MCF 10A (cell line): Measurements from ENCODE around the gene RXYLT1. TPM values are rescaled to one million over a fixed set of nuclear protein-coding genes. Genes with fewer than 3 reads are reported as not detected.

Experiments
- BruUV-seq: library from RNA; stranded (reverse); fragments of 400-500 nt; replicated peaks from 2 replicates; lab custom pipeline; 2021; lab: Mats Ljungman, UMichigan
- CTCF ChIA-PET: fragments of 300-600 bp; sonication (Branson Sonifier 250); formaldehyde crosslinking; extraction: SDS; loops from one replicate; lab custom pipeline; 2021; ENCODE audit warnings: antibody characterized with exemption, inconsistent platforms; lab: Yijun Ruan, JAX
- POLR2A ChIA-PET: fragments of 300-600, 350-650 bp; sonication (Branson Sonifier 250); formaldehyde crosslinking; extraction: SDS; loops from one replicate; lab custom pipeline; 2020; ENCODE audit warnings: antibody characterized with exemption, inconsistent platforms; lab: Yijun Ruan, JAX
- DNase-seq: peaks from one replicate; pipeline ENCODE4 v3.0.0-alpha.2; 2018; ENCODE audit not compliant: unreplicated experiment
- H3K27ac Mint-ChIP-seq: one replicate; pipeline ENCODE4 v1.8.0; 2022; ENCODE audit warnings: mild to moderate bottlenecking, low read depth, mixed read lengths; ENCODE audit not compliant: unreplicated experiment
- H3K27me3 Mint-ChIP-seq: one replicate; pipeline ENCODE4 v1.8.0; 2022; ENCODE audit warnings: mixed read lengths; ENCODE audit not compliant: insufficient read depth, unreplicated experiment
- H3K36me3 Mint-ChIP-seq: one replicate; pipeline ENCODE4 v1.8.0; 2022; ENCODE audit warnings: mild to moderate bottlenecking, moderate library complexity, mixed read lengths; ENCODE audit not compliant: insufficient read depth, unreplicated experiment
- H3K4me1 Mint-ChIP-seq: one replicate; pipeline ENCODE4 v1.8.0; 2022; ENCODE audit warnings: mixed read lengths; ENCODE audit not compliant: insufficient read depth, unreplicated experiment
- H3K4me3 Mint-ChIP-seq: one replicate; pipeline ENCODE4 v1.8.0; 2022; ENCODE audit warnings: mild to moderate bottlenecking, moderate library complexity, mixed read lengths; ENCODE audit not compliant: unreplicated experiment
- H3K9me3 Mint-ChIP-seq: one replicate; pipeline ENCODE4 v1.8.0; 2022; ENCODE audit warnings: mixed read lengths; ENCODE audit not compliant: unreplicated experiment
- intact Hi-C: fragments of 100-400 bp; cut with micrococcal nuclease; formaldehyde crosslinking; loops from 2 replicates; pipeline ENCODE4 v1.14.1; 2022
- total RNA-seq: library from RNA; stranded (reverse); gene quantifications from 2 replicates; pipeline ENCODE4 v1.2.3, GENCODE V29; 2022
- TF ChIP-seq, protein P1 (sequence below): fragments of 200-600 bp; IDR thresholded peaks from one replicate; pipeline ENCODE4 v1.8.0; 2022; ENCODE audit warnings: antibody characterized with exemption, mild to moderate bottlenecking; ENCODE audit not compliant: unreplicated experiment

RXYLT1 gene
- total RNA-seq, 1 experiment from 2014 or later, result 26.7 TPM

DNA sequence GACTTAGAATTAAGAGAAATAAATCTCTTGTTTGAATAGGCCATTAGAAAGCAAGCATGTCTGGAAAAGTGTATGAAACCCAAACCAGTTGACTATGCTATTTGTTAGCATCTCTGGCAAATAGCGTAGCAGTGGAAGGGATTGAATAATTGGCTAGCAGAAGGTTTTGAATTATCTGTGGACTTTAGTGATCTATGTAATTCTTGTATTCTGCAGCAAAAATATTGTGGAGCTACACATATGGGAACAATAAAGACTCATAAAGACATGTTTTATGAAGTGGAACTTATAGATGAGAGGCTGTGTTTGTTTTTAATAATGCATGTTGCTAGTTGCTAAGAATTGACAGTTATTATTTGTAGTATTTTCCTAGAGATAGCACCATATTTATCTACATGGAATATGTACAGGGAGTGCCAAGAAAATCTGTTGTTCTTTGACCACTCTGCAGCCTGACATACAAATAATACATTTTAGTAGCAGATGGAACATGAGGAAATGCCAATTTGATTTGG is 69.5 kb downstream of the RXYLT1 start:
- Mint-ChIP-seq H3K27me3 (no peaks in the 10 kb centered on the region), H3K36me3 (peaks cover 11% of the 10 kb centered on the region), H3K27ac (peak overlapping the region; percentile 51), H3K9me3 (no peaks in the 10 kb centered on the region), H3K4me1 (peaks cover 25% of the 10 kb centered on the region), H3K4me3 (no peak overlapping the region)
- POLR2A ChIA-PET, result interaction anchor here (0.6 to 2.0 kb wide), 4 partner anchors 14 to 97 kb away, joined by 3 to 4 read pairs (median 4); no protein-coding TSS in a partner anchor
- TF ChIP-seq, protein P1, sequence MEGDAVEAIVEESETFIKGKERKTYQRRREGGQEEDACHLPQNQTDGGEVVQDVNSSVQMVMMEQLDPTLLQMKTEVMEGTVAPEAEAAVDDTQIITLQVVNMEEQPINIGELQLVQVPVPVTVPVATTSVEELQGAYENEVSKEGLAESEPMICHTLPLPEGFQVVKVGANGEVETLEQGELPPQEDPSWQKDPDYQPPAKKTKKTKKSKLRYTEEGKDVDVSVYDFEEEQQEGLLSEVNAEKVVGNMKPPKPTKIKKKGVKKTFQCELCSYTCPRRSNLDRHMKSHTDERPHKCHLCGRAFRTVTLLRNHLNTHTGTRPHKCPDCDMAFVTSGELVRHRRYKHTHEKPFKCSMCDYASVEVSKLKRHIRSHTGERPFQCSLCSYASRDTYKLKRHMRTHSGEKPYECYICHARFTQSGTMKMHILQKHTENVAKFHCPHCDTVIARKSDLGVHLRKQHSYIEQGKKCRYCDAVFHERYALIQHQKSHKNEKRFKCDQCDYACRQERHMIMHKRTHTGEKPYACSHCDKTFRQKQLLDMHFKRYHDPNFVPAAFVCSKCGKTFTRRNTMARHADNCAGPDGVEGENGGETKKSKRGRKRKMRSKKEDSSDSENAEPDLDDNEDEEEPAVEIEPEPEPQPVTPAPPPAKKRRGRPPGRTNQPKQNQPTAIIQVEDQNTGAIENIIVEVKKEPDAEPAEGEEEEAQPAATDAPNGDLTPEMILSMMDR, result no peak
- intact Hi-C loops, result loop anchor here (5.0 kb wide), 1 partner anchor 128 kb away; no protein-coding TSS in a partner anchor
- CTCF ChIA-PET, result interaction anchor here (0.6 to 0.9 kb wide), 3 partner anchors 22 to 39 kb away, joined by 3 to 4 read pairs (median 4); no protein-coding TSS in a partner anchor
- no peak for DNase-seq
- BruUV-seq, result no TSS peak

GRCh38 chr12:63849641-63850040 is 69.9 kb downstream of the RXYLT1 start:
- peaks cover 25% of the 10 kb centered on the region for H3K4me1 Mint-ChIP-seq
- H3K36me3 Mint-ChIP-seq, result peaks cover 11% of the 10 kb centered on the region
- no peaks in the 10 kb centered on the region for H3K27me3 Mint-ChIP-seq
- TF ChIP-seq, protein P1, result no peak
- H3K4me3 Mint-ChIP-seq, result no peak overlapping the region
- peak overlapping the region; percentile 35 for H3K27ac Mint-ChIP-seq
- DNase-seq, result no peak
- intact Hi-C loops, result loop anchor here (5.0 kb wide), 1 partner anchor 128 kb away; no protein-coding TSS in a partner anchor
- ChIA-PET POLR2A (interaction anchor here (0.6 to 2.0 kb wide), 4 partner anchors 14 to 332 kb away, joined by 3 to 6 read pairs (median 4); no protein-coding TSS in a partner anchor), CTCF (interaction anchor here (0.6 to 0.9 kb wide), 5 partner anchors 21 to 701 kb away, joined by 3 to 4 read pairs (median 4); no protein-coding TSS in a partner anchor)
- no peaks in the 10 kb centered on the region for H3K9me3 Mint-ChIP-seq
- no TSS peak for BruUV-seq

DNA sequence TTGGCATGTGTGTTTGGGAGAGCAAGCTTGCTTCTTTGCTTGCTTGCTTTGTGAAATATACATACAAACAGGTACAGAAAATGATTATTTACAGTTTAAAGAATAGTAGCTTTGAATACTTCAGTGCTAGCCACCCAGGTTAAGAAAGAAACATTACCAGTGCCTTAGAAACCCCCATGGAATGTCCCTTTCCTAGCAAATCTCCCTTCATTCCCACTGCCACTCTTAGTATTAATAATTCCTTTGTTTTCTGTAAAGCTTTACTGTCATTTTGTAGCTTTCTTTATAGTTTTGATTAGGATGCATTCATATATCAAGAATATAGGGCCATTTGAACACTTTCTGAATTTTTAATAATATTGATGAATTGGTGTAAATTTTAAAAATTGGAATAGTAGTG is 74.3 kb downstream of the RXYLT1 start:
- DNase-seq, result no peak
- intact Hi-C loops, result no loop called here
- ChIA-PET POLR2A (interaction anchor here (0.5 to 2.9 kb wide), 6 partner anchors 9 to 556 kb away, joined by 3 to 13 read pairs (median 4); partner anchors contain the start of gene SRGAP1), CTCF (interaction anchor here (0.6 to 1.0 kb wide), 7 partner anchors 9 to 816 kb away, joined by 3 to 5 read pairs (median 3); partner anchors contain the start of gene SRGAP1)
- Mint-ChIP-seq H3K4me1 (peaks cover 11% of the 10 kb centered on the region), H3K9me3 (no peaks in the 10 kb centered on the region), H3K27me3 (no peaks in the 10 kb centered on the region), H3K27ac (no peak overlapping the region), H3K36me3 (peaks cover 7% of the 10 kb centered on the region), H3K4me3 (no peak overlapping the region)
- no TSS peak for BruUV-seq
- TF ChIP-seq, protein P1, result no peak

- Mint-ChIP-seq H3K9me3 (no peaks in the 10 kb centered on the region), H3K36me3 (peaks cover 7% of the 10 kb centered on the region), H3K27me3 (no peaks in the 10 kb centered on the region), H3K4me3 (no peak overlapping the region), H3K4me1 (peaks cover under 1% of the 10 kb centered on the region), H3K27ac (no peak overlapping the region)
- TF ChIP-seq, protein P1, result no peak
- no TSS peak for BruUV-seq
- DNase-seq, result no peak
- intact Hi-C loops, result no loop called here
- ChIA-PET POLR2A (interaction anchor here (0.7 to 2.9 kb wide), 9 partner anchors 8 to 100 kb away, joined by 3 to 13 read pairs (median 3); partner anchors contain the start of gene SRGAP1), CTCF (interaction anchor here (0.7 to 2.4 kb wide), 2 partner anchors 10 to 33 kb away, joined by 4 to 9 read pairs; partner anchors contain the start of gene SRGAP1)
Observed at GRCh38 chr12:63855299-63855698, 75.6 kb downstream of the RXYLT1 start.
